Medulla oblongata (tissue), 1 donor: ENCODE data around the gene PUS10.
"Not testable (repeated sequence)": the region's sequence is repeated elsewhere in the genome, so short reads cannot be mapped to it uniquely, and the experiment has no call there.

Experiments used
- DNase-seq: peaks from one replicate; pipeline ENCODE4 v3.0.0-alpha.2; 2015; ENCODE audit errors: extremely low spot score

PUS10 gene, protein sequence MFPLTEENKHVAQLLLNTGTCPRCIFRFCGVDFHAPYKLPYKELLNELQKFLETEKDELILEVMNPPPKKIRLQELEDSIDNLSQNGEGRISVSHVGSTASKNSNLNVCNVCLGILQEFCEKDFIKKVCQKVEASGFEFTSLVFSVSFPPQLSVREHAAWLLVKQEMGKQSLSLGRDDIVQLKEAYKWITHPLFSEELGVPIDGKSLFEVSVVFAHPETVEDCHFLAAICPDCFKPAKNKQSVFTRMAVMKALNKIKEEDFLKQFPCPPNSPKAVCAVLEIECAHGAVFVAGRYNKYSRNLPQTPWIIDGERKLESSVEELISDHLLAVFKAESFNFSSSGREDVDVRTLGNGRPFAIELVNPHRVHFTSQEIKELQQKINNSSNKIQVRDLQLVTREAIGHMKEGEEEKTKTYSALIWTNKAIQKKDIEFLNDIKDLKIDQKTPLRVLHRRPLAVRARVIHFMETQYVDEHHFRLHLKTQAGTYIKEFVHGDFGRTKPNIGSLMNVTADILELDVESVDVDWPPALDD

DNA sequence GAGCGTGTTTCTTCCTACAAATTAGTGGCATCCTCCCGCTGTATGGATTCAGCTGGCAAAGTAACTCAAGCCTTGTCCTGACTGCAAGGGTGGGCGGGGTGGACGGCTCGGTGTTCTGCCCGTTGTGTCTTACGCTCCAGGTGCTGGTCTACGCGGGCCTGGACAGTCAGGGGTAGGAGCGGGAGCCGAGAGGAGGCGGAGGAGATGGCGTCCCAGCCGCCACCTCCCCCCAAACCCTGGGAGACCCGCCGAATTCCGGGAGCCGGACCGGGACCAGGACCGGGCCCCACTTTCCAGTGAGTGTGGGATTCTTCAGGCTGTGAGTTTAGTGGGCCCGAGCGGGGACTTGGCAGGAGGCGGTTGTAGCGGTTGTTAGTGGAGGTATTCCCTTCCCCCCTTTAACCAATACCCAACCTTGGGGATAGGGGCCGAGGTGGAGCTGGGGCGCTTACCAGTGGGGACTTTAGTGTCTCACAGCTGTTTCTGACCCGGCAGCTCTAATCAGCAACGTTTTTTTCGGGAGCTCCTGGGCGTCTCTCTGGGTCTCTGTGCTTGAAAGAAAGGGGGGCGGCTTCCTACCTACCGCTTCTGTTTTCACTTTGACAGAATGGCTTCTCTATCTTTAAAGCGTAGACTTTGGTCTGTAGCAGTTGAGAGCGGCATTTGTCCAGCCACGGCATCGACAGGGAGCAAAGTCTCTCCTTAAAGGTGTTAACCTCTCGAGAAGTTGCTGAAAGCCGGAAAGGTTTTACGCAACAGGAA is at the start of gene PUS10, which contains the start of gene PEX13:
Gene PUS10 (minus strand): TSS at position 700 of the 762 bp plus-strand sequence. CDS start 6,365 bp downstream, outside the sequence.
Gene PEX13 (plus strand): TSS at position 165 of the 762 bp plus-strand sequence. CDS start 40 bp downstream, at position 205.
- DNase-seq: peak; percentile 45

- DNase-seq: peak; percentile 91
Measured at GRCh38 chr2:61065714-61066709, 48.0 kb upstream of the PUS10 start, which contains the start of gene SANBR. SANBR (plus strand) TSS chr2:61065871; CDS start chr2:61070351, 4,480 bp downstream.

- DNase-seq: no peak
Measured at GRCh38 chr2:61059382-61059781, 41.3 kb upstream of the PUS10 start.

DNA sequence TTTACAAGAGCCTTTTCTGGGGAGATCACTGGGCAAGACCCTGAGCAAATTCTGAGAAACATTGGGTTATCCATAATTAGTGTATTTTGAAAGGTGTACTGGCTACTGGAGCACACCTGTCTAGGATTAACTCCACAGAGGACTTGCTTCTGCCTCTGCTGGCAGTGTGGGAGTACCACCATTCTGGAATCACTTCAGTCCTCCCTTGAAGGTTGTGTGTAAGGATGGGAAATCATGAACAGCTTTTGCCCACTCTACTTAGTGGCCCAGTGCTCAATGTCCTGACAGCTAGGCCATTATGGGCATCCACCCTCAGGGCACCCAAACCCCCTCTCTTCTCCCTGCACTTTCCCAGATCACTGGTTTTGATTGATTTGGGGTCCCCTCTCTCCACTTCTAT is 39.5 kb upstream of the PUS10 start:
- no peak for DNase-seq

GRCh38 chr2:61055557-61055956 is 37.5 kb upstream of the PUS10 start:
- DNase-seq: no peak

DNA sequence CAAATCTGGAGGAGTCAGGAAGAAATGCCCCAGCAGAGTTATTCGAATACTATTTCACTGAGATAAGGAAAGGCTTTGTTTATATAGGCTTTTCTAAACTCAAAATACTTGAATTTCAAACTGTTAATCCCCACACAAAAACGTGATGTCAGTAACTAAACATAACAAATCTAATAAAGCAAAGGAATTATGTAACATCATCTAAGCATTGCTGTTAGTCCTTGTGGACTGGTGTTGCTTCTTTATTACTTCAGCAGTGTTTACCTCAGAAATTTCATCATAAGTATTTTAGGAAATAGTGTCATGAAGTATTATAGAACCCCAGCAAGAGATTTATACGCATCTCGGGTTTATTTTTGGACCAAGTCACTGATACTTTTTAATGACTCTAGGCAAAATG is 27.9 kb upstream of the PUS10 start:
- no peak for DNase-seq

DNA sequence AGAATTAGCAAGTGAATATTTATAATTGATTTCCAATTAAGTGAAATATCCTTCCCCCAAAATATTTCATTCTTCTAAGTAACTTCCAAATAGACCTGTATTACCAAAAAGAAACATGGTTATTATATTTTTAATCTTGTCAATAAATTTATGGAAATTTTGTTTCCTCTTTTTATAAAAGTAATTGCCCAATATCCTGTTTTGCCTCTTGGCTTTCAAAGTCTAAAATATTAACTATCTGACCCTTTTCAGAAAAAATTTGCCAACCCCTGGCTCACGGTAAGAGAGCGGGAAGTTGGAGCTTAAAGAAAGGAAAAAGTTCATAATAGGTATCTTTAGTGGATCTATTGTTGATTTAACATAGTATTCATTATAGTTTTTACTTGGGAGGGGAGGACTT is 27.2 kb upstream of the PUS10 start:
- DNase-seq: no peak

DNA sequence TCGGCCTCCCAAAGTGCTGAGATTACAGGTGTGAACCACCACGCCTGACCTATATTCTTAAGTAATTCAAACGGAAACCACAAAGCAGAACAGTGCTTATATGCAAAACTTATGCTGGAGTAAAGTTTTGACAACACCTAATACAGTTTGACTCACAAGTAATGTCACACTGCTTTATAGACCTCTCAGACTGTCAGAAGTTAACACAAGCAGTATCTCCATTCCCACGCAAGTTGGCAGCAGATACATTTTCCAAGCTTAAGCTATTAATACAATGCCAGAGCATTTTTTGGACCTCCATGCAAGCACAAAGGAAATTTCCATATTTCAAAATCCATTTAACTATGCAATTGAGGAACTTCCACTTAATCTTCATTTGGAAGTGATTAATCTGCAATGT is 26.6 kb upstream of the PUS10 start:
- DNase-seq: no peak

- no peak for DNase-seq
Measured at GRCh38 chr2:61042807-61043206, 24.8 kb upstream of the PUS10 start.

DNA sequence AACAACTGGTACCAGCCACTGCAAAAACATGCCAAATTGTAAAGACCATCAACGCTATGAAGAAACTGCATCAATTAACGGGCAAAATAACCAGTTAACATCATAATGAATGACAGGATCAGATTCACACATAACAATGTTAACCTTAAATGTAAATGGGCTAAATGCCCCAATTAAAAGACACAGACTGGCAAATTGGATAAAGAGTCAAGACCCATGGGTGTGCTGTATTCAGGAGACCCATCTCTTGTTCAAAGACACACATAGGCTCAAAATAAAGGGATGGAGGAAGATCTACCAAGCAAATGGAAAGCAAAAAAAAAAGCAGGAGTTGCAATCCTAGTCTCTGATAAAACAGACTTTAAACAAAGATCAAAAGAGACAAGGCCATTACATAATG is 18.6 kb upstream of the PUS10 start:
- DNase-seq: not testable (repeated sequence)

DNA sequence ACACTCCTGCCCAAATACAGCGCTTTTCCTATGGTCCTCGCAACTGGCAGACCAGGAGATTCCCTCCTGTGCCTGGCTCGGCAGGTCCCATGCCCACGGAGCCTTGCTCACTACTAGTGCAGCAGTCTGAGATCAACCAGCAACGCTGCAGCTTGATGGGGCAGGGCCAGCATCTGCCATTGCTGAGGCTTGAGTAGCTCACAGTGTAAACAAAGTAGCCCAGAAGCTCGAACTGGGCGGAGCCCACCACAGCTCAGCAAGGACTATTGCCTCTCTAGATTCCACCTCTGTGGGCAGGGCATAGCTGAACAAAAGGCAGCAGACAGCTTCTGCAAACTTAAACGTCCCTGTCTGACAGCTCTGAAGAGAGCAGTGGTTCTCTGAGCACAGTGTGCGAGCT is 16.5 kb upstream of the PUS10 start:
- DNase-seq: not testable (repeated sequence)

DNA sequence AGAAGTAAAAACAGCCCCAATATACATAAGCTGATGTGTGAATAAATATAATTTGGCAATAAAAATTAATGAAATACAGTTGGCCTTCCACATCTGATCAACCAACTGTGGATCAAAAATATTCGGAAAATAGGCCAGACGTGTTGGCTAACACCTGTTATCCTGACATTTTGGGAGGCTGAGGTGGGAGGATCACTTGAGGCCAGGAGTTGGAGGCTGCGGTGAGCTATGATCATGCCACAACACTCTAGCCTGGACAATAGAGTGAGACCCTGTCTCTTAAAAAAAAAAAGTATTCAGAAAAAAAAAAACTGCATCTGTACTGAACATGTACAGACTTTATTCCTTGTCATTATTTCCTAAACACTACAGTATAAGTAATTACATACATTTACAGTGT is 11.5 kb upstream of the PUS10 start:
- no peak for DNase-seq

GRCh38 chr2:61023670-61024069 is 5.6 kb upstream of the PUS10 start:
- no peak for DNase-seq

GRCh38 chr2:61021228-61021660 is 3.2 kb upstream of the PUS10 start:
- no peak for DNase-seq

- no peak for DNase-seq
Measured at GRCh38 chr2:61018798-61019197, 743 bp upstream of the PUS10 start.

DNA sequence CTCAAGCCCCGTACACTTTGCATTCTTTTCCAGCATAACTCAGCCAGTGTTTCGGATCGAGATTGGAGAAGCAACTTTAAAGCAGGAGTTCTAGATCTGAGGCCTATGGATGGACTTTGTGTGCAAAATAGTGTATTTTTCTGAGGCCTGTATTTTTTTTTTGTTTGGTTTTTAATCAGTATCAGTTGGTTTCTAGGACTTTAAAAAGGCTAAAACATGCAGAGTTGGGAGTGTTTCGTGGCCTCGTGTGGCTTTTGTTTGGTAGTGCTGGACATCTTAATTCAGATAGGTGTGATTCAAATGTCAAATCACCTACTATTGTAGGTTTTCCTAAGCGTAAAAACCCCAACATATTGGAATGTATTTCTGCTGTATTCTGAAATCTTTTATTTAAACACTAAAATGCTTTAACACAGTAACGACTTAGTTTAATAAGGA is 282 bp upstream of the PUS10 start:
- no peak for DNase-seq

DNA sequence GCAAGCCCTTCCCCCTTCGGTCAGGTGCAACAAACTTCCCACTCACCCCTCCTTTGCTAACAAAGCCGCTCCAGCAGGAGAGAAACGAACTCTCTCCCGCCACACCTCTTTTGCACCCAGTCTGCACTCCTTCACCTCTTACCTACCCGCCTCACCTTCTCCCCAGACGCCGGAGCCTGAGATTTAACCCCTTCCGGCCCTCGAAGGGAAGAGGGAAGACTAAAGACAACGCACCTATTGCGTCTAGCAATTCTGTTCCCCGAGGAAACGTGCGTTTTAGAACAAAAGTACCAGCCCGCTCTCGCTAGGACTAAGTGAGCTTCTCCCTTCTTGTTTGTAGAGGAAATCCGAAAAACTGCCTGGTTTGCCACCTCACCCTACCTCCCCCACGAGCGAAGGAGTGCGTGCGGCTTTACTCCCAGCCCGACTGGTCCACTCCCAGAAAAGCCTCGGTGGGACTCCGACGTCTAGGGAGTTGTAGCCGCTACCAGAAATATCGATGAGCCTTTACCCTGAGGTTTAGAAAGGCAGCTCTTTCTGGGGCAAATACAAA is 976 bp downstream of the PUS10 start:
- peak; percentile 87 for DNase-seq

GRCh38 chr2:61016392-61017002 is 1.6 kb downstream of the PUS10 start:
- no peak for DNase-seq

DNA sequence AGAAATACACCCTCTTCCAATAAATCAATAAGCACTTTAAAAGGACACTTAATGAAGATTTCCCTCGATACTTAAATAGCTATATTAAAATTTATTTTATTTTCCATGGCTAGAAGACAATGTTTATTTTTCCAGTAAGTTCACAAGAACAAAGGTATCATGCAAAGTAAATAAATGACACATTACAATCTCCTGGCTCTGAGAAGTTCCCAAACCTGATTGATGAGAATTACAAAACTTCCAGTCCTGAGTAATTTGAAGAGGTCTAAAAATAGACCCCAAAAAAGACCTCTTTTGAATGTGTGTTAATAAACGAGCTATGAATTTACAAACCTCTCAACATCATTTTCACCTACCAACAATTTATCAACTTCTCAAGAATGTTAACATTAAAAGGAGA is 2.1 kb downstream of the PUS10 start:
- no peak for DNase-seq

- no peak for DNase-seq
Measured at GRCh38 chr2:61014763-61015162, 3.3 kb downstream of the PUS10 start.
